GM11168 (cell line): ENCODE results near the gene PIK3CB.
"Not testable (repeated sequence)": the region's sequence is repeated elsewhere in the genome, so short reads cannot be mapped to it uniquely, and the experiment has no call there.

Experiments
- in situ Hi-C: fragments of 300-500 bp; cut with MboI; formaldehyde crosslinking; loops from one replicate; pipeline ENCODE4 v1.12.0; 2022; ENCODE audit warnings: low sequenced_read_pairs; ENCODE audit not compliant: unreplicated experiment

The PIK3CB gene

GRCh38 chr3:138809500-138810256, 25.1 kb downstream of the PIK3CB start:
- in situ Hi-C loops = no loop called here

DNA sequence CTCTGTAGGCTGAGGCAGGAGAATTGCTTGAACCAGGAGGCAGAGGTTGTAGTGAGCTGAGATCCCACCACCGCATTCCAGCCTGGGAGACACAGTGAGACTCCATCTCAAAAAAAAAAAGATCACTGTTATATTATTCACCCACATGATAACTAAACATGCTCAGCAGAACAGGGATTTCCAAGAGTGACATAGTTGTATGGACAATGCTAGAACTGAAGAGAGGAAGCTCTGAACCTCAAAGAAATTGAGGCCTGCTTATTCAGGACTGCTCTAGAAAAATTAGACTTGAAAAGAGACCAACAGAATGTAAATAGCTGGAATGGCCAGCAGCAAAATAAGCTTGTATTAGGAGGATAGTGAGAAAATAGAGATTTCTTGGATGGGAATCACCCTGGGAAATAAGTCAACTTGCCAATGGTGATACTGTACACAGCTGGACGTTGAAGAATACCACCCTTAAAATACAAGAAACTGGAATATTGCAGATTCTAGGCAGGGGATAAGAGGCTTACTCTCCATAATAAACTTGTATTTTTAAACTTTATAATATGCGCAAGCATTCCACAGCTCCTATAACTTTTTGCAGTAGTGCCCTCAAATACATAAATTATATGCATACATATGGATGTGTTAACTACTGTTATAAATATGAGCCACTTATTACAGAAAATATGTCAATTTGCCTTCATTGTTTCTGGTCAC, 28.2 kb downstream of the PIK3CB start:
- in situ Hi-C loops = no loop called here

DNA sequence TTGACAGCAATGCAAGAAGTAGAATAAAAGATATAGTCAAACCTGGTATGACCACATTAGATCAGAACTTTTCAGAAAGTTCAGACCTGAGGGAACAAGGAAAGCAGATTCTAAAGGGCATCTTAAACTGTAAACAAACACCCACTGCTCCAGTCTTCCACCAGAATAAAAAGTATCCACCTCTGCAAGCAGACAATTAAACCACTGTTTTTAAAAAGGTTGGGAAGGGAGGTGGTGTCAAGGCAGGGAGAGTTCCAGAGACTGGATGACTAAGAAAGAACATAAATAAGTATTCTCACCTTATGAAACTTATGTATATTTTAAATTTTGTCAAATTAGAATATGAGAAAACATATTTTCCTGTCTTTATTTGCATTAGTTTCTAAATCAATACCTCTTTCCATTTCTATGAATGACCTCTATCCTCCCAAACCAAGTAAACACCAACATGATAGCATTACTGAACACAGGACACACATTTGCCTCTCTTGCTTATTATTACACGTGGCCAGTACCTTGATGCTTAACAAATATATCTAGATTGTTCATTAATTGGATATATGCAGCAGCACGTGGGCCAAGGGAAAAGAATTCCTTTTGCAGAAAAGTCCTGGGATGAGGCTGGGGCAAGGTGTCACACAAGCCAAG, 31.6 kb downstream of the PIK3CB start:
- in situ Hi-C loops = no loop called here

- in situ Hi-C loops = not testable (repeated sequence)
Measured at GRCh38 chr3:138802223-138802622, 32.5 kb downstream of the PIK3CB start.

DNA sequence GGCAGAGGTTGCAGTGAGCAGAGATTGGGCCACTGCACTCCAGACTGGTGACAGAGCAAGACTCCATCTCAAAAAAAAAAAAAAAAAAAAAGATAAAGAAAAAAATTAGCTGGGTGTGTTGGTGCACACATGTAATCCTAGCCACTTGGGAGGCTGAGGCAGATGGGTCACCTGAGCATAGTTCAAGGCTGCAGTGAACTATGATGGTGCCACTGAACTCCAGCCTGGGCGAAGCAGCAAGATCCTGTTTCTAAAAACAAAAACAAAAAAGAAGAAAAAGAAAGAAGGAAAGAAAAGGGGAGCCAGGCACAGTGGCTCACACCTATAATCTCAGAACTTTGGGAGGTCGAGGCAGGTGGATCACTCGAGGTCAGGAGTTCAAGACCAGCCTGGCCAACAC, 32.9 kb downstream of the PIK3CB start:
- in situ Hi-C loops = no loop called here

DNA sequence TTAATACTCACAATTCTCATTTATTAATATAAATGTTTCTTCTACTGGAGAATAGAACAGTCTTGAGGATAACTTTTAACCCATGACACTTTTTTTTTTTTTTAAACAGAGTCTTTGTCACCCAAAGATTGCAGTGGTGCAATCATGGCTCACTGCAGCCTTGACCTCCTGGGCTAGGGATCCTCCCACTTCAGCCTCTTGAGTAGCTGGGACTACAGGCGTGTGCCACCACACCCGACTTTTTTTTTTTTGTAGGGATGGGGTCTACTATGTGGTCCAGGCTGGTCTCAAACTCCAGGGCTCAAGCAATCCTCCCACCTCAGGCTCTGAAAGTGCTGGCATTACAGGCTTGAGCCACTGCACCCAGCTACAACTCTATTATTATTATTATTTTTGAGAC, 34.5 kb downstream of the PIK3CB start:
- in situ Hi-C loops = no loop called here

GRCh38 chr3:138799822-138800221, 34.9 kb downstream of the PIK3CB start:
- in situ Hi-C loops = no loop called here

DNA sequence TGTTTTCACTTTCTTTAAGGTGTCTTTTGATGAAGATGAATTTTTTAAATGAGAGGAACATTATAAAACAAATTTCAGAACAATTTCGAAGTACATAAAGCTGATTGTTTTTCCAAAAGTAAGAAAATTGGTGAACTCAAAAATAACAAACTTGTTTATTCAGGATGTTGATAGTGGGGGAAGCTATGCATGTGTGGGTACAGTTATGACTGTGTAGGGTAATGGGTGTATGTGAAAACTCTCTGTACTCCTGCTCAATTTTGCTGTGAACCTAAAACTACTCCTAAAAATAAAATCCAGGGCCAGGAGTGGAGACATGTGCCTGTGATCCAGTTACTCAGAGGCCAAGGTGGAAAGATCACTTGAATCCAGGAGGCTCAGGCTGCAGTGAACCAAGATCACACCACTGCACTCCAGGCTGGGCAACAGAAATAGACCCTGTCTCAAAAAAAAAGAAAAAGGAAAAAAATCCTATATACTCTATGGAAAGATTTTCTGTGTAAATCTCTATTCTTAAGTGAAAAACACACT, 37.2 kb downstream of the PIK3CB start:
- in situ Hi-C loops = no loop called here

- in situ Hi-C loops = no loop called here
Measured at GRCh38 chr3:138796761-138797160, 38.0 kb downstream of the PIK3CB start.

DNA sequence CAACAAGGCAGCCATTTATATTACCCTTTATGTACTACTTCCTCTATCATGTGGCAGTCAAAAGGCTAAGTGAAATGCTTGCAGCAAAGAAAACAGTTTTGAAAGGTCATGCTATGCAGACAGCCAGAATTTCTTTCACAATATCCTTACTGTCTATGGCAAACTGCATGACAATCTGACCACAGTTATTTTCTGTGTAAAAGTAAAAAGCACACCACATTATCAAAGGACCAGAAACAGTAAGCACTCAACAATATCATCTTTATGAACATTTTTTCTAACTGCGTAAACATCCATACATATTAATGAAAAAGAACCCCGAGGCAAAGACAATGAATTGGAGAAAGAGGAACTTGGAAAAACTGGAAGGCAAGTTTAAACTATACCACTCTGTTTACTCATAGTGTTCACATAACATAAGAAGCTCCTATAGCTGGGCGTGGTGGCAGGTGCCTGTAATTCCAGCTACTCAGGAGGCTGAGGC, 47.9 kb downstream of the PIK3CB start:
- in situ Hi-C loops = no loop called here

- in situ Hi-C loops = no loop called here
Measured at GRCh38 chr3:138785951-138786350, 48.8 kb downstream of the PIK3CB start.

GRCh38 chr3:138785362-138785857, 49.3 kb downstream of the PIK3CB start:
- in situ Hi-C loops = not testable (repeated sequence)

DNA sequence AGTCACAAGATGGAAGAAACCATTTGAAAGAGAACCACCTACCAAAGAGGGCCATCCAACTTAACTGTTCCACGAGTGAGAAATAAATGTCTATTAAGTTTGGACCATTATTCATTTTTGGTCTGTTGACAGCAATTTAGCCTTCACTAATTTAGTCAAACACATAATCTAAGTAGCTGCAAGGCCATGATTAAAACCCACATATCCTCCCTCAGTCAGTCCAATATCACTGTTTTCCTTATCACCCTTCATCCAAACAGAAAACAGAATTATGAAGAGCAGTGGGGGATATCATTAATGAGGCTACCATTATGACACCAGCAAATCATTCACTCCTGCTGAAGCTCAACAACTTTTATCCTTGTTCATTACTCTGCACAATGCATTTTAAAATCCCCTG, 52.0 kb downstream of the PIK3CB start:
- in situ Hi-C loops = no loop called here

DNA sequence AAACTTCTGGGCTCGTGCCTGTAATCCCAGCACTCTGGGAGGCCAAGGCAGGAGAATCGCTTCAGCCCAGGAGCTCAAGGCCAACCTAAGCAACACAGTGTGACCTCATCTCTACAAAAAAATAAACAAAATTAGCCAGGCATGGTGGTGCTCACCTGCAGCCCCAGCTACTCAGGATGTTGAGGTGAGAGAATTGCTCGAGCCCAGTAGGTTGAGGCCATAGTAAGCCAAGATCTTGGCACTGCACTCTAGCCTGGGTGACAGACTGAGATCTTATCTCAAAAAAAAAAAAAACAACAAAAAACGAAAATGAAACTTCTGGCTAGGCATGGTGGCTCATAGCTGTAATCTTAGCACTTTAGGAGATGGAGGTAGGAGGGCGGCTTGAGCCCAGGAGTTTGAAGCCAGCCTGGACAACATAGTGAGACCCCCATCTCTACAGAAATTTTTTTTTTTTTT, 53.7 kb downstream of the PIK3CB start:
- in situ Hi-C loops = no loop called here

- in situ Hi-C loops = no loop called here
Measured at GRCh38 chr3:138778643-138779042, 56.1 kb downstream of the PIK3CB start.

DNA sequence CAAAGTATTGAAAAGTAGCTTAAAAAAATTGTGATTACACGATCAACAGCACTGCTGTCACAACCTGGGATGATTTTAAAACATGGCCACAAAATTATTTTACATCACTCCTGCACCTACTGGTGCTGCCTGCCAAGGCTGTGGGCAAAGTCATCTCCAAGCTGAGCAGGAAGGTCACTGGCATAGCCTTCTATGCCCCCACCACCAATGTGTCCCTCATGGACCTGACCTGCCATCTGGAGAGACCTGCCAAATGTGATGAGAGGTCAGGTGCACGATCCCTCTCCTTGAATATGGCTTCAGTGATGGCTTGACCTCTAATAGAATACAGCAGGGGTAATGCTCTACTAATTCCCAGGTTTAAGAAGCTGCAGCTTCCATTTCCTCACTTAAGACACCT, 57.8 kb downstream of the PIK3CB start:
- in situ Hi-C loops = no loop called here

- in situ Hi-C loops = no loop called here
Measured at GRCh38 chr3:138775254-138775595, 59.5 kb downstream of the PIK3CB start.

DNA sequence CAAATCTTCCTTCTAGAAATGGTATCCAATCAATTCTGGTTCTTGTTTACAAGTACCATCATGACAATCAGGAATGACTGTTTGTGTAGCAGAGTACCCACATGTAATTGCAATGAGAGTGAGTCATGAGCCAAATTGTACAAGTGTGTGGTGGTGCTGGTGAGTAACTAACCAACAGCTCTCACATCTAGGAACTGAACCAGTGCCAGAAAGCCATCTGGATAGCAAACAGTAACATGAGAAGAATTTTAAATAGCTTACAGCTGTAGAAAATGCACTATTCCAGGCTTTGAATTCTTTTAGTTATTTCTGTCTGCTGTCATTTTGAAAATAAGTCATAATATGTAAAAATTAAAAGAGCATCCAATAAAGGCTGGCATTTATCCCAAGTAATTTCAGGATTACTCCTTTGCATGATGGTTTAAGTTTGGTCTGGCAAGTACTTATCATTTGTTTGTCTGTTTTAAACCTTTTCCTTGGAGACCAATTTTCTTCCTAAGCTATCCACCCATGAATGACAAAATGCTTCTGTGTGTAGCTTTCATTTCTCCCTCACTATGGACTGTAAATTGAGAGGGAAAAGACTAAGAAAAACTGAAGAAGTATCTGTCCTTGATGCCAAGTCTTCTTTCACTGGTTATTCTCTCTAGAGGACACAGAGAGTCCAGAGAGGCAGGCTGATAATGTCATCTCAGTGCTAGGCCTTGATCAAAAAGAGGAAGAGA, 60.0 kb downstream of the PIK3CB start:
- in situ Hi-C loops = no loop called here

DNA sequence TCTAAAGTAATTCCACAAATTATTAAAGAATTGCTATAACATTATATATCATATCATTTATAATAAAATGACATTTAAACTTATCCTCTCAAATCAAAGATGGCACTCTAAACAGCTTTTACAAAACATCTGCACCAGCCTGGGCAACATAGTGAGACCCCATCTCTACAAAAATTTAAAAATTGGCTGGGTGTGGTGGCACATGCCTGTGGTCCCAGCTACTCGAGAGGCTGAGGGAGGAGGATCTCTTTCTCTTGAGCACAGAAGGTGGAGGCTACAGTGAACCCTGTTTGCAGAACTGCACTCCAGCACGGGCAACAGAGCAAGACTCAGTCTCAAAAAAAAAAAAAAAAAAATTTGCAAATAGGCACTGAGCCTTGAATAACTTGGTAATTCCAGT, 63.1 kb downstream of the PIK3CB start:
- in situ Hi-C loops = no loop called here

GRCh38 chr3:138769616-138770015, 65.1 kb downstream of the PIK3CB start:
- in situ Hi-C loops = no loop called here
